IPS-18c (cell line): ENCODE results near the gene SPO11.

ENCODE experiments used
- H3K4me3 ChIP-seq: 2 replicates; pipeline ENCODE4 v1.7.0; 2013; ENCODE audit warnings: low read depth, mild to moderate bottlenecking, low read length, moderate library complexity; ENCODE audit not compliant: insufficient read depth
- H3K9me3 ChIP-seq: one replicate; pipeline ENCODE4 v1.6.1; 2013; ENCODE audit warnings: mild to moderate bottlenecking, low read length, moderate library complexity; ENCODE audit not compliant: control insufficient read depth, insufficient read depth

Gene SPO11

DNA sequence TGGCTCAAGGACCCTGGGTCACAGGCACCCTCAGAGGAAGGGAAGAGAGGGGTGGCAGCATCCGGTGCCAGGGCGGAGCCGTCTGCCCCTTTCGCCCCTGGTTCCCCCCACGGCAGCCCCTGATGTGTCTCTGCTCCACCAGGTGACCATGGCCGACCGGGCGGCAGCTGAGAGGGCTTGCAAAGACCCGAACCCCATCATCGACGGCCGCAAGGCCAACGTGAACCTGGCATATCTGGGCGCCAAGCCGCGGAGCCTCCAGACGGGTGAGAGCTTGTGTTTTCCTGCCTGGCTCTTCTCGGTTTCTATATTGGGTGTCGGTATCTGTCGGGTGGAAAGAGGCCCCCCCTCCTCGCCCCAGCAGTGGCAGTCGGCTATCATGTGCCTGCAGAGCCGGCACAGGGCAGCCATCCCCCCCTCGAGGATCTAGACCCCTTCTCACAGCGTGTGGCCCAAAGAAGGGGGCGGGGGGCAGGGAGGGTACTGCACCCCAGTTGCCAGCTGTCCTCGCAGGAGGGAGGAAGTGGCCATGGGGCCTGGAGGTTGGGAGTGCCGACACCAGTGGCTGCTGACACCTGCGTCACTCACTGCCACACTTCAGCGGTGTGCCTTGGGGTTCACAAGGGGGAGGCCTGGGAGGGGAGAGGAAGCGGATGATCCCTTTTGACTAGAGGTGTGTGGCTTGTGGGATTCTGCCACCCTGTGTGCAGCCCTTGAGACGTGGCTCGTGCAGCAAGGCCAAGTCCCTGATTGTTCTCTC, 63.1 kb downstream of the SPO11 start:
- Histone ChIP-seq H3K4me3 (peak overlapping the region; percentile 61), H3K9me3 (no peaks in the 10 kb centered on the region)
